NB4 (cell line): ENCODE measurements around the gene DIDO1.

Experiments
- DNase-seq: peaks from one replicate; pipeline ENCODE4 v3.0.0; 2010; ENCODE audit warnings: low read depth
- H3K4me3 ChIP-seq: one replicate; pipeline ENCODE4 v1.5.1; 2011; ENCODE audit warnings: mild to moderate bottlenecking, low read depth, low read length, moderate library complexity
- MYC ChIP-seq: IDR thresholded peaks from 2 replicates; pipeline ENCODE4 v1.6.1; 2011; ENCODE audit warnings: low read depth, low read length
- POLR2A ChIP-seq: IDR thresholded peaks from 2 replicates; pipeline ENCODE4 v1.6.1; 2011; ENCODE audit warnings: mild to moderate bottlenecking; ENCODE audit not compliant: insufficient read length; ENCODE audit errors: extremely low read depth
- TF ChIP-seq, protein P1 (sequence below): IDR thresholded peaks from one replicate; pipeline ENCODE4 v1.5.1; 2012; ENCODE audit warnings: low read depth, low read length
- TF ChIP-seq, protein P2 (sequence below): IDR thresholded peaks from 2 replicates; pipeline ENCODE4 v1.6.1; 2011; ENCODE audit warnings: low read depth, low read length

Gene DIDO1

DNA sequence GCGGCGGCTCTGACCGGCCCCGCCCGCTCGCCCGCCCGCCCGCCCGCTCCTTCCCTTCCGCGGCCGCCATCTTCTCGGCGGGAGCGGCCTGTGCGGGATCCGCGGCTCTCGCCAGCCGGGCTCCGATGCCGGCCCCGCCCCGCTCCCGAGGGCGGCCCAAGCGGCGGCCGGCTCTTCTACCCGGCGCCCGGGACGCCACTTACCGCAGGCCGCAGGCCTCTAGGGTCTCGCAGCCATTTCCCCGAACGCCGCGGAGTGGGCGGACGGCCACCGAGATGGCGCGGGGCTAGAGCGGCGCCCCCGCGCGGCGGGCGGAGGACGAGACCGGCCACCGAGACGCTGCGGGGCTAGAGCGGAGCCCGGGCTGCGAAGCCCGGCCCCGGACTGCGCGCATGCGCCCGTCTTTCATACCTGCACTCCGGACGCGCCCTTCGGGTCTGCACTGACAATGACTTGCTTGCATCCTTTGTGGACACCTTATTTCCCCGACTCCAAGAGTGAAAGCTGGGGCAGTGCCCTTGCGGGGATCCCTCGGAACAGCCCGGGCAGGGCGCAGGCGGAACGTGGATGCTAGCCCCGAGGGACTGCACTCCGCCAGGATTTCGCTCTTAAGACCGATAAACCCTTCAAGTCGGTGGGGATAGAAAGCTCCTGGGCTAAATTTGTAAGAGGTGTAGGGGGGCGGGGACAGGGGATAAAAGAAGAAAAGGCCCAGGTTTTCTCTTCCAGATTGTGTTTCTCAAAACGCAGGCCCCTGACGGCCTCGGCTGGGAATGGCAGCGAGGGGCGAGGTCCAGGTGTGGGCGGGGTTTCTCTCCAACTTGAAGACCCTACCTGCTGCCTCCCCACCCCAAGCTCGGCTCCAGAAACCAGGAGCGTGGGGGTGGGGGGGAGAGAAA lies at the start of gene DIDO1:
Gene DIDO1 (minus strand): TSS at position 277 of the 899 bp plus-strand sequence.
- peak within 1 kb of the TSS; percentile 79 for H3K4me3 ChIP-seq
- peak; percentile 92 for DNase-seq

DNA sequence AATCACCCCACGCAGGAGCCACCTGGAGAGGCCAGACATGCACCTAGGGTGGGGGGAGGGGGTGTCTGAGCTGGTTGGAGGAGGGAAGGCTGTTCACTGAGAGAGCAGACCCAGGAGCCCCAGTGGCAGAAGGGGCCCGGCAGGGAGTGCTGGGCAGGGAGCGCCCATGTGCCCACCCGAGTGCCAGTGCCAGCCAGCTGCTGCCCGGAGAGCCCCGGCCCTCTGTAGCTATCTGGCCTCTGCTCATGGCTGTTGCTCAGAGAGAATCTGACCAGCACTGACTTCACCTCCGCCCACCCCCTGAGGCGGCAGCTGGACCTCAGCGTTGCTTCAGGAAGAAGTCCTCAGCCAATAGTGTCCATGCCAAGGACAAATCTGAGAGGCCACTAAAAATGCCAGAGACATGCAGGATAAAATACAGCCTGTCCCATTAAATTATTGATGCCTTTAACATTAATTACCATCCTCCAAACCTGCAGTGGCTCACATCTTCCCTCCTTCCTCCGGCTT lies 49.0 kb upstream of the DIDO1 start:
- DNase-seq: no peak
- no peak for TF ChIP-seq MYC
- no peak overlapping the region for H3K4me3 ChIP-seq

More for the DNA sequence above, at the start of gene DIDO1:
- peak; percentile 46; the same call in 1 of the 2 replicates for TF ChIP-seq MYC
- TF ChIP-seq, protein P1, sequence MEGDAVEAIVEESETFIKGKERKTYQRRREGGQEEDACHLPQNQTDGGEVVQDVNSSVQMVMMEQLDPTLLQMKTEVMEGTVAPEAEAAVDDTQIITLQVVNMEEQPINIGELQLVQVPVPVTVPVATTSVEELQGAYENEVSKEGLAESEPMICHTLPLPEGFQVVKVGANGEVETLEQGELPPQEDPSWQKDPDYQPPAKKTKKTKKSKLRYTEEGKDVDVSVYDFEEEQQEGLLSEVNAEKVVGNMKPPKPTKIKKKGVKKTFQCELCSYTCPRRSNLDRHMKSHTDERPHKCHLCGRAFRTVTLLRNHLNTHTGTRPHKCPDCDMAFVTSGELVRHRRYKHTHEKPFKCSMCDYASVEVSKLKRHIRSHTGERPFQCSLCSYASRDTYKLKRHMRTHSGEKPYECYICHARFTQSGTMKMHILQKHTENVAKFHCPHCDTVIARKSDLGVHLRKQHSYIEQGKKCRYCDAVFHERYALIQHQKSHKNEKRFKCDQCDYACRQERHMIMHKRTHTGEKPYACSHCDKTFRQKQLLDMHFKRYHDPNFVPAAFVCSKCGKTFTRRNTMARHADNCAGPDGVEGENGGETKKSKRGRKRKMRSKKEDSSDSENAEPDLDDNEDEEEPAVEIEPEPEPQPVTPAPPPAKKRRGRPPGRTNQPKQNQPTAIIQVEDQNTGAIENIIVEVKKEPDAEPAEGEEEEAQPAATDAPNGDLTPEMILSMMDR: peak; percentile 44
- TF ChIP-seq POLR2A: peak; percentile 51
- TF ChIP-seq, protein P2, sequence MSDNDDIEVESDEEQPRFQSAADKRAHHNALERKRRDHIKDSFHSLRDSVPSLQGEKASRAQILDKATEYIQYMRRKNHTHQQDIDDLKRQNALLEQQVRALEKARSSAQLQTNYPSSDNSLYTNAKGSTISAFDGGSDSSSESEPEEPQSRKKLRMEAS: no peak

DNA sequence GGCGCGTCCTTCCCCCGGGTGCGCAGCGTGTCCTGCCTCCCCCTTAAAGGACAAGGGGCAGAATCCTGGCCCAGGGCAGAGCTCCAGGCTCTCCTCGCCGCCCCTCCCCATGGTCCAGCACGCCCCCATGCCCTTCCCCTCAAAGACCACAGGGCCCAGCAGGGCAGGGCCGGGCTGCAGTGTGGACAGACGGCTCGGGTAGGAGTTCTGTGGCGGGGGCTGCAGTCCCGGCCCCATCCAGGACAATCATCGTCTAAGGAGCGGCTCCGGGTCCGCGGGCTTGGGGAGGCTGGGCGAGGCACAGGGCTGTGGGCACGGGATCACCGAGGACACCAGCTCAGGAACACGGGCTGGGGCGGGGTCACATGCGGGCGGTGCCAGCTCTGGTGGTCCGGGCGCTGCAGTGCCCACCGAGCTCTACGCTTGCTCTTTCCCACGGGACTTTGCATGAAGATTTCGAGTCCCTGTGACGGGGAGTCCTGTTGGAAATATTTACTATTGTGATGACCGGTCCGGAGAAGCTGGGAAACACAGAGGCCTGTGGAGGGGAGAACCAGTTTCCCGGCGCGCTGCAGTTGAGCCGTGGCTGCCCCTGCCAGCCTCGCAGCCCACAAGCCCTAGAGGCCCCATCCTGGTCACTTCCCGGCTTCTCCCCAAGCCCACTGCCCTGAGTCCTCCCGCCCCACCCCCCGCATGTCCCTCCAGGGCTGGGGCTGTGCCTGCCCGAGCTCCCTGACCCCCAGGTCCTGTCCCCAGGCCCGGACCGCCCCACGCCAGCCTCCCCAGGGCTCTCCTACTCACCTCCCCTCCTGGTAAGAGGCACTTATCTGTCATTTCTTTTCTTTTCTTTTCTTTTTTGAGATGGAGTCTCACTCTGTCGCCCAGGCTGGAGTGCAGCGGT lies 46.8 kb upstream of the DIDO1 start:
- DNase-seq: no peak
- TF ChIP-seq, protein P1: no peak
- TF ChIP-seq MYC (no peak), POLR2A (no peak)
- TF ChIP-seq, protein P2: no peak
- no peak overlapping the region for H3K4me3 ChIP-seq

DNA sequence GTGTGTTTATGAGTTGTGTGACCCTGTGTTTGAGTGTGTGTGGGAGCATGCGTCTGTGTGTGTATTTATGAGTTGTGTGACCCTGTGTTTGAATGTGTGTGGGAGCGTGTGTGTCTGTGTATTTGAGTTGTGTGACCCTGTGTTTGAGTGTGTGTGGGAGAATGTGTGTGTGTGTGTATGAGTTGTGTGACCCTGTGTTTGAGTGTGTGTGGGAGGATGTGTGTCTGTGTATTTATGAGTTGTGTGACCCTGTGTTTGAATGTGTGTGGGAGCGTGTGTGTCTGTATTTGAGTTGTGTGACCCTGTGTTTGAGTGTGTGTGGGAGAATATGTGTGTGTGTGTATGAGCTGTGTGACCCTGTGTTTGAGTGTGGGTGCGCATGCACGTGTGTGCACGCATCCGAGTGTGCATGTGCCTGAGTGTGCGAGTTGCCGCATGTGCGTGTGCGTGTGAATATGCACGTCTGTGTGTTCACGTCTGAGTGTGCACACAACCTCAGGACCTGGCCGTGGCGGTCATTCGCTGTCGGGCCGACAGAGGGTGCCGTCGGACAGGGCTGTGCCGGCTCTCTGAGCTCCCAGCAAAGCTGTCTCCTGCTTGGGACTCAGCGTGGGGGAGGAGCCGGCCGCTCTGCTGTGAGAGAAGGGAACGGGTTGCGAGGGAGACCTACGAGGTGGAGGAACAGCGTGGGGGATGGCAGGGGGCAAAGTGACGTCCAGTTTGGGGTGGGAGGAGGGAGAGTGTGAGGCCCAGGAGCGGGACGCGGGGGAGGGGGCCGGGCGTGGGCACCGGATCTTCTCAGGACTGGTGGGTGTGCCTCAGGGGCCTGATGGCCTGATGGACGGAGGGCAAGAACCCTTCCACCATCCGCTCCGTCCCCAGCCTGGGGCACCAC lies 45.9 kb upstream of the DIDO1 start:
- no peak overlapping the region for H3K4me3 ChIP-seq
- TF ChIP-seq, protein P1: peak; percentile 80
- TF ChIP-seq, protein P2: peak; percentile 85
- TF ChIP-seq MYC: peak; percentile 63; the same call in 1 of the 2 replicates
- no peak for TF ChIP-seq POLR2A

DNA sequence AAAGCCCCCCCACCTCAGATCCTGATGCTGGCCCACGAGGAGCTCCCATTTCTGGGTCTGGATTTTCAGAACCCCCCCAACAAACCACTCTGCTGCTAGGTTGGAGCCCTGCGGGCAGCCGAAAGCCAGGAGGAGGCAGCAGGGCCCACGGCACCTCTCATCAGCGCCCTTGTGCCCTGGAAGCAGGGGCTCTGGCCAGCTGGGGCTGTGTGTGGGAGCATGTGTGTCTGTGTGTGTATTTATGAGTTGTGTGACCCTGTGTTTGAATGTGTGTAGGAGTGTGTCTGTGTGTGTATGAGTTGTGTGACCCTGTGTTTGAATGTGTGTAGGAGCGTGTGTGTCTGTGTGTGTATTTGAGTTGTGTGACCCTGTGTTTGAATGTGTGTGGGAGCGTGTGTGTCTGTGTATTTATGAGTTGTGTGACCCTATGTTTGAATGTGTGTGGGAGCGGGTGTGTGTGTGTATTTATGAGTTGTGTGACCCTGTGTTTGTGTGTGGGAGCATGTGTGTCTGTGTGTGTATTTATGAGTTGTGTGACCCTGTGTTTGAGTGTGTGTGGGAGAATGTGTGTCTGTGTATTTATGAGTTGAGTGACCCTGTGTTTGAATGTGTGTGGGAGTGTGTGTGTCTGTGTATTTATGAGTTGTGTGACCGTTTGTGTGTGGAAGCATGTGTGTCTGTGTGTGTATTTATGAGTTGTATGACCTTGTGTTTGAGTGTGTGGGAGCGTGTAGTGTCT lies 45.1 kb upstream of the DIDO1 start:
- TF ChIP-seq, protein P1: no peak
- TF ChIP-seq MYC (no peak), POLR2A (no peak)
- TF ChIP-seq, protein P2: no peak

More for the DNA sequence above, 45.9 kb upstream of the DIDO1 start:
- DNase-seq: peak; percentile 92

More for the DNA sequence above, 45.1 kb upstream of the DIDO1 start:
- no peak overlapping the region for H3K4me3 ChIP-seq
- DNase-seq: no peak
